Left renal pelvis (tissue), 4 donors: ENCODE data around the gene OPN4. TPM values are rescaled to one million over a fixed set of nuclear protein-coding genes. Genes with fewer than 3 reads are reported as not detected.

ENCODE experiments used
- DNase-seq, 4 donors: peaks; one replicate each; pipeline ENCODE4 v3.0.0-alpha.2; 2013; ENCODE audit warnings: low read depth in 4 of 4, low spot score in 3 of 4
- polyA plus RNA-seq, 4 donors: library from polyadenylated mRNA; unstranded; fragments of 120-200 nt; gene quantifications; one replicate each; pipeline ENCODE4 v1.2.1, GENCODE V29; 2013; ENCODE audit not compliant: insufficient read length in 4 of 4

The OPN4 gene
- polyA plus RNA-seq, 4 donors: not detected

GRCh38 chr10:86661161-86662025 lies 7.0 kb downstream of the OPN4 start:
- DNase-seq: no peak

- DNase-seq: no peak
Measured at GRCh38 chr10:86662186-86663045, 8.1 kb downstream of the OPN4 start.

GRCh38 chr10:86663046-86663345 lies 8.6 kb downstream of the OPN4 start:
- no peak for DNase-seq

- no peak for DNase-seq
Measured at GRCh38 chr10:86663576-86664339, 9.4 kb downstream of the OPN4 start.

- DNase-seq: no peak
Measured at GRCh38 chr10:86664341-86665217, 10.2 kb downstream of the OPN4 start.

GRCh38 chr10:86665218-86665607 lies 10.9 kb downstream of the OPN4 start:
- no peak for DNase-seq

GRCh38 chr10:86665868-86666267 lies 11.5 kb downstream of the OPN4 start:
- DNase-seq: no peak

- DNase-seq: no peak
Measured at GRCh38 chr10:86666538-86666937, 12.2 kb downstream of the OPN4 start.

- no peak for DNase-seq
Measured at GRCh38 chr10:86667421-86668181, 13.3 kb downstream of the OPN4 start.

- DNase-seq: no peak
Measured at GRCh38 chr10:86668297-86669165, 14.2 kb downstream of the OPN4 start, which contains the start of gene LDB3. TSS of gene LDB3 (plus strand) at chr10:86668511. CDS start at chr10:86668692, 181 bp downstream.

GRCh38 chr10:86670290-86670811 lies 16.0 kb downstream of the OPN4 start:
- DNase-seq: no peak

- DNase-seq: no peak
Measured at GRCh38 chr10:86670876-86671275, 16.5 kb downstream of the OPN4 start.

GRCh38 chr10:86671419-86671818 lies 17.1 kb downstream of the OPN4 start:
- no peak for DNase-seq

GRCh38 chr10:86671985-86672710 lies 17.8 kb downstream of the OPN4 start:
- no peak for DNase-seq

GRCh38 chr10:86673216-86673826 lies 19.0 kb downstream of the OPN4 start:
- DNase-seq: no peak

- no peak for DNase-seq
Measured at GRCh38 chr10:86673827-86674581, 19.7 kb downstream of the OPN4 start.
